Mesendoderm (in vitro differentiated cells): Measurements from ENCODE around the gene DTNB.
"Not testable (repeated sequence)": the region's sequence is repeated elsewhere in the genome, so short reads cannot be mapped to it uniquely, and the experiment has no call there.

Experiments used
- DNase-seq: peaks from one replicate; pipeline ENCODE4 v3.0.0; 2013
- H2AK5ac ChIP-seq: 2 replicates; pipeline ENCODE4 v1.6.1; 2013; ENCODE audit warnings: low read length, inconsistent platforms
- H2BK120ac ChIP-seq: 2 replicates; pipeline ENCODE4 v1.6.1; 2013; ENCODE audit warnings: low read depth, mild to moderate bottlenecking, low read length, moderate library complexity, mixed read lengths
- H2BK15ac ChIP-seq: replicated peaks from 2 replicates; pipeline ENCODE4 v1.6.1; 2013; ENCODE audit warnings: low read depth, mild to moderate bottlenecking, moderate library complexity
- H2BK5ac ChIP-seq: 2 replicates; pipeline ENCODE4 v1.6.1; 2013; ENCODE audit warnings: low read length, inconsistent platforms
- H3K18ac ChIP-seq: 2 replicates; pipeline ENCODE4 v1.6.1; 2013; ENCODE audit warnings: mild to moderate bottlenecking, low read length, mixed read lengths
- H3K23ac ChIP-seq: one replicate; pipeline ENCODE4 v1.6.1; 2013; ENCODE audit warnings: low read length
- H3K27ac ChIP-seq: 2 replicates; pipeline ENCODE4 v1.5.1; 2013; ENCODE audit warnings: low read depth, mild to moderate bottlenecking, inconsistent platforms, low read length, moderate library complexity
- H3K27me3 ChIP-seq: 2 replicates; pipeline ENCODE4 v1.6.1; 2013; ENCODE audit warnings: low read length, control low read depth, mild to moderate bottlenecking, inconsistent platforms; ENCODE audit not compliant: insufficient read depth, poor library complexity
- H3K36me3 ChIP-seq: 2 replicates; pipeline ENCODE4 v1.6.1; 2013; ENCODE audit warnings: low read length, inconsistent platforms; ENCODE audit not compliant: control insufficient read depth, insufficient read depth
- H3K4ac ChIP-seq: one replicate; pipeline ENCODE4 v1.6.1; 2013; ENCODE audit warnings: low read depth, mild to moderate bottlenecking, low read length, moderate library complexity
- H3K4me1 ChIP-seq: 2 replicates; pipeline ENCODE4 v1.6.1; 2013; ENCODE audit warnings: low read depth, low read length, inconsistent platforms; ENCODE audit not compliant: control insufficient read depth
- H3K4me2 ChIP-seq: 2 replicates; pipeline ENCODE4 v1.6.1; 2013; ENCODE audit warnings: low read length
- H3K4me3 ChIP-seq: 2 replicates; pipeline ENCODE4 v1.5.1; 2013; ENCODE audit warnings: mild to moderate bottlenecking, low read length
- H3K56ac ChIP-seq: one replicate; pipeline ENCODE4 v1.6.1; 2013; ENCODE audit warnings: low read length
- H3K79me1 ChIP-seq: 2 replicates; pipeline ENCODE4 v1.6.1; 2013; ENCODE audit warnings: low read length, inconsistent platforms
- H3K79me2 ChIP-seq: 2 replicates; pipeline ENCODE4 v1.6.1; 2013; ENCODE audit warnings: mild to moderate bottlenecking, low read length; ENCODE audit not compliant: control insufficient read depth, insufficient read depth
- H3K9ac ChIP-seq: 2 replicates; pipeline ENCODE4 v1.6.1; 2013; ENCODE audit warnings: low read length, inconsistent platforms
- H4K5ac ChIP-seq: one replicate; pipeline ENCODE4 v1.6.1; 2013; ENCODE audit warnings: low read length
- H4K8ac ChIP-seq: one replicate; pipeline ENCODE4 v1.6.1; 2013; ENCODE audit warnings: low read depth, mild to moderate bottlenecking, control low read depth, low read length, moderate library complexity
- WGBS: extraction: QIAGEN DNeasy Blood & Tissue Kit; methylation state at CpG from one replicate; pipeline ENCODE4 v1.1.7; 2013; ENCODE audit warnings: low lambda C conversion rate, missing lambda C conversion rate; ENCODE audit not compliant: insufficient coverage; ENCODE audit errors: extremely low coverage; 5-methylcytosine and 5-hydroxymethylcytosine counted together

The DTNB gene

DNA sequence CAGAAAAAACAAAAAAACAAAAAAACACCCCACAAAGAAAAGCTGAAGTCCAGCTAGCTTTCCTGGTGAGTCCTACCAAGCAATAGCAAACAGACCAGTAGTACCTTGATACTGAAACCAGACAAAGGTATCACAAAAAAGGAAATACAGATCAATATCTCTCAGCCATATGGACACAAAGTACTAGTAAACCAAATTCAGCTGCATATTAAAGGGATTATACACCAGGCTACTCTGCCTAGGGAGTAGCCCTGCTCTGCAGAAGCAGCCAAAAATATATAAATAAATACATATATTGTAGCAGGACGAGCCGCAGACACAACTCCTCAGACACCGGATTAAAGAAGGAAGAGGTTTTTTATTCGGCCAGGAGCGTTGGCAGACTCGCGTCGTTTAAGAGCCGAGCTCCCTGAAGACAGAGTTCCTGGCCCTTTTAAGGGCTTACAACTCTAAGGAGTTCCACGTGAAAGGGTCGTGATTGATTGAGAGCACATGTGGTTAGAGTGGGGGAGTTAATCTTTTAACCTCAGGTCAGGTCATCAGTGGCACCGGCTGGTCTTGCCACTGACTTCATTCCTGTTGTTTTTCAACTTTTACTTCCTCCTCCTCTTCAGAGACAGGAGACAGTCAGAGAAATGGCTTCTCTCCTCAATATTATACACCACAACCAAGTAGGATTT, 38.4 kb upstream of the DTNB start:
- no peak overlapping the region for H3K18ac ChIP-seq
- H3K79me1 ChIP-seq, result no peaks in the 10 kb centered on the region
- no peak overlapping the region for H3K56ac ChIP-seq
- H3K9ac ChIP-seq, result no peak overlapping the region
- H3K27me3 ChIP-seq, result no peaks in the 10 kb centered on the region
- no peak overlapping the region for H3K27ac ChIP-seq
- no peak overlapping the region for H3K4ac ChIP-seq
- no peak for DNase-seq
- no peak overlapping the region for H3K23ac ChIP-seq
- H4K5ac ChIP-seq, result no peak overlapping the region
- no peak overlapping the region for H4K8ac ChIP-seq
- H2AK5ac ChIP-seq, result no peak overlapping the region
- no peak overlapping the region for H3K4me2 ChIP-seq
- WGBS, result no CpG with 5 or more reads among the region's 12 CpGs
- H3K4me1 ChIP-seq, result no peaks in the 10 kb centered on the region
- H2BK5ac ChIP-seq, result no peak overlapping the region
- H3K4me3 ChIP-seq, result no peak overlapping the region
- H3K36me3 ChIP-seq, result no peaks in the 10 kb centered on the region
- no peaks in the 10 kb centered on the region for H3K79me2 ChIP-seq
- H2BK120ac ChIP-seq, result no peak overlapping the region
- H2BK15ac ChIP-seq, result no peak overlapping the region

DNA sequence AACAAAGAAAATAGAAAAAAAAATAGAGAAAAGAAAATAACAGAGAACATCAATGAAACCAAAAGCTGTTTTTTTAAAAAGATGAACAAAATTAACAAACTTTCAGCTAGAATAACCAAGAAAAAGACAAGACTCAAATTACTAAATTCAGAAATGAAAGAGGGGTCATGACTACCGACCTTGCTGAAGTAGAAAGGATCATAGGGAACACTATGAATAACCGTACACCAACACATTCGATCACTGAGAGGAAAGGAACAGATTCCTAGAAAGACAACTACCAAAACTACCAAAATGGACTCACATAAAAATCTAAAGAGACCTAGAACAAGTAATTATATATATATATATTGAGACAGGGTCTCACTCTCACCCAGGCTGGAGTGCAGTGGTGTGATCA, 37.4 kb upstream of the DTNB start:
- no peaks in the 10 kb centered on the region for H3K79me1 ChIP-seq
- H3K79me2 ChIP-seq, result no peaks in the 10 kb centered on the region
- H3K27ac ChIP-seq, result no peak overlapping the region
- no peaks in the 10 kb centered on the region for H3K4me1 ChIP-seq
- H3K9ac ChIP-seq, result no peak overlapping the region
- no peak overlapping the region for H3K18ac ChIP-seq
- no peak overlapping the region for H2BK120ac ChIP-seq
- H3K56ac ChIP-seq, result no peak overlapping the region
- no peak overlapping the region for H2AK5ac ChIP-seq
- no peak for DNase-seq
- no peak overlapping the region for H3K4ac ChIP-seq
- no peak overlapping the region for H2BK5ac ChIP-seq
- no peak overlapping the region for H2BK15ac ChIP-seq
- H3K4me2 ChIP-seq, result no peak overlapping the region
- H4K5ac ChIP-seq, result no peak overlapping the region
- no peak overlapping the region for H3K4me3 ChIP-seq
- H3K36me3 ChIP-seq, result no peaks in the 10 kb centered on the region
- H3K27me3 ChIP-seq, result no peaks in the 10 kb centered on the region
- WGBS, result no CpG with 5 or more reads among the region's 3 CpGs
- no peak overlapping the region for H4K8ac ChIP-seq
- H3K23ac ChIP-seq, result no peak overlapping the region

DNA sequence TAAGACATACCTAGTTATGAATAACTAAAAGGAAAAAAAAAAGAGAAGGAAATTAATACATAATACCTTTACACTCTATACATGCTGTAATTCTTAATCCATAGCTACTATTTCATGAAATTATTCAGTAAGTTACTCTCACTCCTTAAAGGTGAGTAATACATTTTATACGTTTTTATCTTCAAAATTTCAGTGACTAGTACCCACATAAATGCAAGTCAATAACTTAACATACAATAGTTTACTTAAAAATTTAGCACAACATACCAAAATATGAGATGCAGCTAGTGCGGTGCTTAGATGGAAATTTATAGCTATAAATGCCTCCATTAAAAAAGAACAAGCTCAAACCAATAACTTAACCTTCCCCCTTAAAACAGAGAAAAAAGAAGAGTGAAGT, 36.0 kb upstream of the DTNB start:
- Histone ChIP-seq H3K23ac (no peak overlapping the region), H2BK5ac (no peak overlapping the region), H3K4ac (no peak overlapping the region), H3K4me2 (no peak overlapping the region), H3K27me3 (no peaks in the 10 kb centered on the region), H3K79me1 (no peaks in the 10 kb centered on the region), H3K9ac (no peak overlapping the region), H2BK120ac (no peak overlapping the region), H3K4me3 (no peak overlapping the region), H2AK5ac (no peak overlapping the region), H3K36me3 (no peaks in the 10 kb centered on the region), H4K8ac (no peak overlapping the region), H3K4me1 (no peaks in the 10 kb centered on the region), H3K18ac (no peak overlapping the region), H2BK15ac (no peak overlapping the region), H3K27ac (no peak overlapping the region), H3K56ac (no peak overlapping the region), H4K5ac (no peak overlapping the region), H3K79me2 (no peaks in the 10 kb centered on the region)
- WGBS, result no CpG with 5 or more reads among the region's 2 CpGs
- no peak for DNase-seq

DNA sequence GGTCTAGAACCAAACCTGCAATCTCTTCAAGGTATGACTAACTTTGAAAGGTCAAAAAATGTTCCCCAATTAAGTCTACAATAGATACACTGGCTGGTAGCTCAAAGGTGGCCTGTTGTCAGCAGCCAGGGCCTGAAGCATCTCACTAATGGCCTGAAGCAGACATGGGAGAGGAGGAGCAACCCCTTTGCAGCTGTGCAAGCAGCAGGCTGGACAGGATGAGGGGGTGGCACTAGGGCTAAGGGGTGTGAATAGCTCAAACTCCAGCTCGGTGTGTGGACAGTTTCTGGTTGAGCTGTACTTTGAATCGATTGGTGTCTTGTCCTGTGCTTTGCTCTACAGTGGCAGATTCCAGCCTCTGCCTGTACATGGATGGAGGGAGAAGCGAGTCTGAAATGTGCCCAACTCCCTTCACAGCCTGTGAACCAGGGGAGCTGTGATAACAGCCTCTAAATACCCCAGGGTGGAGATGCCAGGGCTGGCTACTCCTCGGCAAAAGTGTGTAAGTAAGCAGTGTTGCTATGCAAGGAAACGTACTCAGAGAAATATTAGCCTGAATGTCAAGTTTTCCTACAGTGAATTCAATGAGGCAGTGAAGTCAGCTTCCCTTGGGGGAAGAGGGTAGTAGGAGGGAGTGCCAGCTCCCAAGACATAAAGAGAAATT, 34.7 kb upstream of the DTNB start:
- Histone ChIP-seq H3K36me3 (no peaks in the 10 kb centered on the region), H3K79me2 (no peaks in the 10 kb centered on the region), H3K23ac (no peak overlapping the region), H3K4me1 (no peaks in the 10 kb centered on the region), H3K18ac (no peak overlapping the region), H2AK5ac (no peak overlapping the region), H3K9ac (no peak overlapping the region), H3K27me3 (no peaks in the 10 kb centered on the region), H4K5ac (no peak overlapping the region), H2BK5ac (no peak overlapping the region), H3K27ac (no peak overlapping the region), H4K8ac (no peak overlapping the region), H3K4ac (no peak overlapping the region), H3K4me3 (no peak overlapping the region), H3K4me2 (no peak overlapping the region), H3K79me1 (no peaks in the 10 kb centered on the region), H3K56ac (no peak overlapping the region), H2BK15ac (no peak overlapping the region), H2BK120ac (no peak overlapping the region)
- WGBS, result no CpG with 5 or more reads among the region's 5 CpGs
- no peak for DNase-seq

DNA sequence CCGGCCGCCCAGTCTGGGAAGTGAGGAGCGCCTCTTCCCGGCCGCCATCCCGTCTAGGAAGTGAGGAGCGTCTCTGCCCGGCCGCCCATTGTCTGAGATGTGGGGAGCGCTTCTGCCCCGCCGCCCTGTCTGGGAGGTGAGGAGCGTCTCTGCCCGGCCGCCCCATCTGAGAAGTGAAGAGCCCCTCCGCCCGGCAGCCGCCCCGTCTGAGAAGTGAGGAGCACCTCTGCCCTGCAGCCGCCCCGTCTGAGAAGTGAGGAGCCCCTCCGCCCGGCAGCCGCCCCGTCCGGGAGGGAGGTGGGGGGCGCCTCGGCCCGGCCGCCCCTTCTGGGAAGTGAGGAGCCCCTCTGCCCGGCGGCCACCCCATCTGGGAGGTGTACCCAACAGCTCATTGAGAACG, 32.2 kb upstream of the DTNB start:
- not testable (repeated sequence) for H3K4me2 ChIP-seq
- no CpG with 5 or more reads among the region's 33 CpGs for WGBS

DNA sequence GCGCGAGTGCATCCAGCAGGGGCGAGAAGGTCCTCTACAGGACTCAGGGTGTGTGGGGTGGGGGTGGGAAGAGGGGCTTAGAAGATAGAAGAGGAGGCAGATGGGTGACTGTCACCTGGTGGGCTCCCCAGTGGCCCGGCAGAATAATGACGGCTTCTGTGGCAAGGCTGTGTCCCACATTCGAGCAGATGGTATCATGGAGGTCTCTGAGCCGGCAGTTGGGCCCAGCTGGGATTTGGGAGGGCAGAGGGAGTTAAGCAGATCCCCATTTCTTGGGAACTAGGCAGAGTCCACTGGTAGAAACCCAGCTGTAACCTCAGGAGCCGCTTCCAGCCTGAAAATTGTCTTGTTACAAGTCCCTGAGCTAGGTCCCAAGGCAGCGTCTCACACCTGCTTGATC, 28.4 kb upstream of the DTNB start:
- Histone ChIP-seq H3K27ac (no peak overlapping the region), H3K4me1 (peaks cover 3% of the 10 kb centered on the region), H4K5ac (no peak overlapping the region), H2AK5ac (no peak overlapping the region), H3K56ac (no peak overlapping the region), H3K18ac (no peak overlapping the region), H3K27me3 (no peaks in the 10 kb centered on the region), H3K4me2 (no peak overlapping the region), H2BK5ac (no peak overlapping the region), H3K79me2 (no peaks in the 10 kb centered on the region), H3K79me1 (no peaks in the 10 kb centered on the region), H3K4ac (no peak overlapping the region), H3K9ac (no peak overlapping the region), H3K4me3 (no peak overlapping the region), H2BK120ac (no peak overlapping the region), H2BK15ac (no peak overlapping the region), H3K36me3 (no peaks in the 10 kb centered on the region), H4K8ac (no peak overlapping the region), H3K23ac (no peak overlapping the region)
- no peak for DNase-seq
- no CpG with 5 or more reads among the region's 9 CpGs for WGBS

More for the DNA sequence above, 32.2 kb upstream of the DTNB start:
- not testable (repeated sequence) for H3K27ac ChIP-seq, H2BK5ac ChIP-seq, H3K56ac ChIP-seq, H3K79me1 ChIP-seq, H3K4me3 ChIP-seq, H3K79me2 ChIP-seq, H3K18ac ChIP-seq, H4K8ac ChIP-seq, H3K27me3 ChIP-seq, H3K36me3 ChIP-seq, H3K4ac ChIP-seq, H4K5ac ChIP-seq, DNase-seq, H3K9ac ChIP-seq, H3K23ac ChIP-seq, H2AK5ac ChIP-seq, H2BK120ac ChIP-seq, H2BK15ac ChIP-seq, H3K4me1 ChIP-seq
